Stimulated activated CD8-positive, alpha-beta memory T cell treated with anti-CD3 and anti-CD28 coated beads, Interleukin-12 subunit alpha, Interleukin-12 subunit beta, amount 100 ng/mL, for 1 hour (primary cell): Measurements from ENCODE around the gene LBP.
"Not testable (repeated sequence)": the region's sequence is repeated elsewhere in the genome, so short reads cannot be mapped to it uniquely, and the experiment has no call there.

Source experiments
- DNase-seq: peaks from one replicate; pipeline ENCODE4 v3.0.0-alpha.2; 2020; ENCODE audit warnings: low read depth

LBP gene

DNA sequence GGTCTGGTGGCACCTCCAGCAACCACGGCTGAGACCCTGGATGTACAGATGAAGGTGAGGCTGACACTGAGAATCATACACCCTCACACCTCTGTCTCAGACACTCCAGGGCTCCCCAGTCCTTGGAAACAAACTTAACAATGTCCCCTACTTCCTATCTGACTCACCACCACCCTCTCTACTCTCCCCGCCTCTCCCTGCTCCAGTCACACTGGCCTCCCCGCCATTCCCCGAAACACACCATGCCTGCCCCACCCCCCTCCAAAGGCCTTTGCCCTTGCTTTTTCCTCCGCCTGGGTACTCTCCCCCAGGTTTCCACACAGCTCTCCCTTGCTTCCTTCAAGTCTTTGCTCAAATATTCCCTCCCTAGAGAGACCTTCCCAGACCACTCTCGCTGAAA is 26.1 kb upstream of the LBP start:
- DNase-seq = no peak

GRCh38 chr20:38321959-38322598 is 24.2 kb upstream of the LBP start:
- DNase-seq = no peak

DNA sequence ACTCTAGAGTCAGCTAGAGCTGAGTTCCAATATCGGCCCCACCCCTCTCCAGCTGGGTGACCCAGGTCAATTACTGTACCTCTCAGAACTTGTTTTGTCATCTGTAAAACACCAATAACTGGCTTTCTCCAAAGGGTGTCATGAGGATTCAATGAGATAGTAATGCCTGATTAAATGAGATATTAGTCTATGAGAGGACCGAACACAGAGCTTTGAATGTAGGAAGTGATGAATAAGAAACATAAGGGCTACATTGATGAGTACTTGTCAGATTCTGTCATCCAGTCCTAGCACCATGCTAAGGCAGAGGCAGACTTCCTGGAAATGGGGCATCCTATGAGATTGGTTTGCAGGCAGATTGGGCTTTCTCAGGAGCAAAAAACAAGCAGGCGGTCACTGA is 22.1 kb upstream of the LBP start:
- DNase-seq = no peak

DNA sequence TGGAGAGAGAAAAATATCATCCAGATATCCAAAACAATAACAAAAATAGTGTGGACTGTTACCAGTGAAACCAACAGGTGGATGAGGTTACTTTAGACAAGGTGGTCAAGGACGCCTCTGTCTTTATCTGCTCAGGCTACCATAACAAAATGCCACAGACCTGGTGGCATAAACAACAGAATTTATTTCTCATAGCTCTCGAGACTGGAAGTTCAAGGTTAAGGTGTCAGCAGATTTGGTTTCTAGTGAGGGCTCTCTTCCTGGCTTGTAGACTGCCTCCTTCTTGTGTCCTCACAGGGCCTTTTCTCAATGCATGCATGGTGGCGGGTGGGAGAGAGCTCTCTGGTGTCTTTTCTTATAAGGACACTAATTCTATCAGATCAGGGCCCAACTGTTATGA is 21.1 kb upstream of the LBP start:
- no peak for DNase-seq

DNA sequence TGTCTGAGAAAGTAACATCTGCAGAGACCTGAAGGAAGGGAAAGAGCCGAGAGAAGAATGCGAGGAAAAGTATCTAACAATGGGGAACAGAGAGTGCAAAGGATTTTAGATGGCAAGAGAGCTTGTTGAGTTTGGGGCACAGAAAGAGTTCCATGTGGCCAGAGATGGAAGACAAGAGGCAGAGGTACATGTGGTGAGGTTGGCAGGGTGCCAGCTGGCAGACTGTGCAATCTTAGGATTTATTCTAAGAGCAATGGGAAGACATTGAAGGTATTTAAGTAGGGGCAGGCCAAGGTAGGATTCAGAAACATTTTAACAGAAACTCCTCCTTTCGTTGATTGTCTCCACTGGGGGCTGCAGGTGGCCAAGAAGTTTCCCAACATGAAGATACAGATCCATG is 20.4 kb upstream of the LBP start:
- DNase-seq = no peak

GRCh38 chr20:38326309-38326708 is 20.0 kb upstream of the LBP start:
- no peak for DNase-seq

DNA sequence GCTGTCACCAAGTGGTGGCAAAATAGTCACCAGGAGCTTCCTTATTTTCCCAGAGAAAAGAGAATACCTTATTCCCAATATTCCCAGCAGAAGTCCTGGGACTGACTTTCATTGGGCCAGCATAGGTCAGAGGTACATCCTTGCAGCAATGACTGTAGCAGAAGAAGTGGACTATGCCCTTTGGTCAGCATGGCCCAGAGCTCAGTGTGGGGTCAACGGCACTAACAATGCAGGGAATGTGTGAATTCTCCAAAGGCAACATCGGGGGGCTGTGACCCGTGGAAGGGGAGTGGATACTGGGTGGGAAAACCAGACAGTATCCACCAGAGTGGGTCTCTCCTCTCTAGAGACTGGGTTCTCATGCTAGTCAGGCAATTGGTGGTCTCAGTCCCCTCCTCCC is 15.6 kb upstream of the LBP start:
- no peak for DNase-seq

DNA sequence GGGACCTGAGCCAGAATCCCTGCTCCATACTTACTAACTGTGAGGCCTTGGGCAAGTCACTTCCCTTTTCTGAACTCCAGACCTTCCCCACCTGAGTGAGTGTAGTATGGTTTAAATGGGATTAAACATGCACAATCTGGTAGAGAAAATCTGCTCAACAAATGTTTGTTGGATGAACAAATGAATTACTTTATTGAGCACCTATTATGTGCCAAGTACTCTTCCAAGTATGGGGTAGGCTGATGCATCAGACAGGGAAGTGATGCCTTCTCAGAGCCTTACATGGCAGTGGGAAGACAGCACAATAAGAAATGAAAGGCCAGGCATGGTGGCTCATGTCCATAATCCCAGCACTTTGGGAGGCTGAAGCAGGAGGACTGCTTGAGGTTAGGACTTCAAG is 15.0 kb upstream of the LBP start:
- no peak for DNase-seq

DNA sequence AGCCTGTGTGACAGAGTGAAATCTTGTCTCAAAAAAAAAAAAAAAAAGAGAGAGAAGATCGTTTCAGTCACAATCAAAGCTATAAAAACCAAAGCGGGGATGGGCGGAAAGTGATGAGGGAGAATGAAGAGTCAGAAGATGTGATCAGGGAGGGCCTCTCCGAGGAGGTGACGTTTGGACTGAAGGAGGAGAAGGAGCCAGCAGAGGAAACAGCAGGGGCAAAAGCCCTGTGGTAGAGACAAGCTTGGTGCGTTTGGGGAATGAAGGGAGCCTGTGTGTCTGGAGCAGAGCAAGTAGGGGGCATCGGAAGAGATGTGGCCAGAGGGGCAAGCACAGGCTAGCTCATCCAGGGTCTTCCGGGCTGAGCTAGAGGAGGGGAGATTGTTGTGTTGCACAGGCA is 14.5 kb upstream of the LBP start:
- no peak for DNase-seq

- DNase-seq = no peak
Observed at GRCh38 chr20:38334016-38334415, 12.3 kb upstream of the LBP start.

DNA sequence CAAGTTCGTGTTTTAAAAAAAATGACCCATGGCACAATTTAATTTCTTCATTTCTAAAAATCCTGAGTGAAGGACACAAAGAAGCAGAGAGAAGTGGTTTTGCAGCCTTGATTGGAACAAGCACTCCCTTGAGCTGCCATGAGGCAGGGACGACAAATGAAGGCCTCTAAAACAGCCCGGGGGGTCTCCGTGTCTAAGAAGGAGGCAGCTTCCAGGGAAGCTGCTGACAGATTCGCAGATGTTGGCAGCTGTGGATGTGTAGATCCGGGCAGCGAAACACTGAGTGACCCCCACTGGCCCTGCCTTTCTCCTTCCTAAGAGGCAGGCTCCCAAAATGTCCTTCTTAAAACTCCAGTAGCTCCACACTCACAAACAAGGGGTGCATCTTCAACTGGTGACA is 9.6 kb upstream of the LBP start:
- no peak for DNase-seq

DNA sequence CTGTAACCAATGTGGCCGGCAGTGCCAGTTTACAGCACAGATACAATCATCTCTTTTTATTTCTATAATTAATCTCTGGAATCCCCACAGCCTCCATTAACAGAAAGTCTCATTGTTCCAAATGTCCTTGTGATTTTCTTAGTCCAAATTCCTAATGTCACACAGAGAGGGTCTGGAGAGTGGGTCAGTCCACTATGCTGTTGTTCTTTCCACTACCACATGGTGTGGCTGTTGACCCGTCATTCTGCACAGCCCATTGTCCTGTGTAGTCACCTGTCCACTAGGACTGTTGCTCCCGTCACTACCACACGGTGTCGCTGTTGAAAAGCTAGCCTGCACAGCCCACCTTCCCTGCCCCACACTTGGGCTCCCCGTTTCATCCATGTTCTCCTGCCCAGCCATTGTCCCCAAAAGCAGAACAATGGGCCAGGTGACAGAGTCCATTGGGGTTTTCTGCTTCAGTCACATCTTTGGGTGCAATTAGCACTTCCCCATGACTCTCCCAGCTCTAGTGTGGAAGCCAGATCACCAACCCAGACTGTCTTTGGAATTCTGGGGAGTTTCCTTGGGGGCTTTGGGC is 8.6 kb upstream of the LBP start:
- no peak for DNase-seq

- no peak for DNase-seq
Observed at GRCh38 chr20:38338849-38339520, 7.3 kb upstream of the LBP start.

DNA sequence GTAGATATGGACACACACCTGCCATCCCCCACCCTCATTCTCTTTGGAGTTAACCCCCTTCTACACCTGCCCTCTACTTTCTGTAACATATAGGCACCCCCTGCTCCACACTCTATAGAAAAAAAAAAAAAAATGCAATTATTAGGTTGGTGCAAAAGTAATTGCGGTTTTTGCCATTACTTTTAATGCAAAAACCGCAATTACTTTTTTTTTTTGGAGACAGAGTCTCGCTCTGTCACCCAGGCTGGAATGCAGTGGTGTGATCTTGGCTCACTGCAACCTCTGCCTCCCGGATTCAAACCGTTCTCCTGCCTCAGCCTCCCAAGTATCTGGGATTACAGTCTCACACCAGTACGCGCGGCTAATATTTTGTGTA is 6.8 kb upstream of the LBP start:
- not testable (repeated sequence) for DNase-seq

DNA sequence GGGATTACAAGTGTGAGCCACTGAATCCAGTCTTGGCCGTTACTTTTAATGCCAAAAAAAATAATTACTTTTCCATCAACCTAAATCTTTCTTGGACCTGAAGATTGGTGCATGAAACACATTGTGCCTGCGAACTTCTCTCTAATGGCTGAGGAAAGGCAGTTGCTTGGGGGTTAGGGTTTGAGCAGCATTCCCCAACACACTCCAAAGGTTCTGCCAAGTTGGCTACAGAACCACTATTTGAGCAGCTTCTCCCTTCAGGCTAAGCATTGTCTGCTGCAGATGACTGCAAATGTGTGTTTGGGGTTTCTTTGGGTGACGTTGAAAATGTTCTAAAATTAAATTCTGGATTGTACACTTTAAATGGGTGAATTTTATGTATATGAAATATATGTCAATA is 6.3 kb upstream of the LBP start:
- DNase-seq = no peak

GRCh38 chr20:38340693-38341092 is 5.6 kb upstream of the LBP start:
- no peak for DNase-seq

DNA sequence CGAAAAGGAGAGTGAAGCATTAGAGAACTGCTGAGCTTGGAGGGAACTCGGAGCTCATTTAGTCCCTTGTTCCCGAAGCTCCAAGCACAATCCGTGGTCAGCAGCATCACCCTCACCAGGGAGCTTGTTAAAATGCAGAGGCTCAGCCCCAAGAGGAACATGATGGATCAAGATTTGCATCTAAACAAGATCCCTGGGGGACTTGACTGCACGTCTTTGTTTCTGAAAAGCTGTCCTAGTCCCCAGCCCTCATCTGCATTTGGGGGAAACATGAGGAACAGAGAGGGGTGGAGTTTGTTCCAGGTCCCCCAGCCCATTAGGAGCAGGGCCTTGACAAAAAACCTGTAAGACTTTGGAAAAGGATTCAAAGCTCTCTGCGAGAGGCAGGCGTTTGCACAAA is 4.1 kb upstream of the LBP start:
- DNase-seq = no peak

- no peak for DNase-seq
Observed at GRCh38 chr20:38342713-38343310, 3.5 kb upstream of the LBP start.

- DNase-seq = no peak
Observed at GRCh38 chr20:38343311-38344106, 2.8 kb upstream of the LBP start.

- DNase-seq = no peak
Observed at GRCh38 chr20:38344107-38344701, 2.1 kb upstream of the LBP start.

- no peak for DNase-seq
Observed at GRCh38 chr20:38345643-38346042, 639 bp upstream of the LBP start.

DNA sequence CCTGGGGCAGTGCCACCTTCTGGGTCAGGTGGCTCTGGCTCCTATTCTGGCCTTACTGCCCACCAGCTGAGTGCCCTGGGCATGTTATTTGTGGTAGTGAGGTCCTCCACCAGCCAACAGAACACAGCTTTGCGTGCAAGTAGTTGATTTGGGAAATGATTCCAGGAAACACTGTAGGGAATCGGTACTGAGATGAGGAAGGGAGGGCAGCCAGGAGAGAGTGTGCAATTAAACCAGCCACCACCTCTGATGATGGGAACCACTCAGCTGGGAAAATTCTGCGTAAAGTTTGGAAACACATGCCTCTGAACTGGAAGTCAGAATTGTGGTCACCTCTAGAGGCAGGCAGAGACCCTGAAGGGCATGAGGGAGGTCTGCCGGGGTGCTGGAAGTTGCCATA is 459 bp downstream of the LBP start:
- no peak for DNase-seq
